Measurements from ENCODE around the gene EVL. TPM values are rescaled to one million over a fixed set of nuclear protein-coding genes. Genes with fewer than 3 reads are reported as not detected.

Gene EVL
- total and polyA plus RNA-seq, 2 of the 8 experiments (the other 6 are each of a cell fraction or from before 2014, with no cell fraction given): 30.7 to 64.6 TPM

GRCh38 chr14:100098171-100098570 is 32.9 kb downstream of the EVL start (continued):
- TF ChIP-seq, protein P1, sequence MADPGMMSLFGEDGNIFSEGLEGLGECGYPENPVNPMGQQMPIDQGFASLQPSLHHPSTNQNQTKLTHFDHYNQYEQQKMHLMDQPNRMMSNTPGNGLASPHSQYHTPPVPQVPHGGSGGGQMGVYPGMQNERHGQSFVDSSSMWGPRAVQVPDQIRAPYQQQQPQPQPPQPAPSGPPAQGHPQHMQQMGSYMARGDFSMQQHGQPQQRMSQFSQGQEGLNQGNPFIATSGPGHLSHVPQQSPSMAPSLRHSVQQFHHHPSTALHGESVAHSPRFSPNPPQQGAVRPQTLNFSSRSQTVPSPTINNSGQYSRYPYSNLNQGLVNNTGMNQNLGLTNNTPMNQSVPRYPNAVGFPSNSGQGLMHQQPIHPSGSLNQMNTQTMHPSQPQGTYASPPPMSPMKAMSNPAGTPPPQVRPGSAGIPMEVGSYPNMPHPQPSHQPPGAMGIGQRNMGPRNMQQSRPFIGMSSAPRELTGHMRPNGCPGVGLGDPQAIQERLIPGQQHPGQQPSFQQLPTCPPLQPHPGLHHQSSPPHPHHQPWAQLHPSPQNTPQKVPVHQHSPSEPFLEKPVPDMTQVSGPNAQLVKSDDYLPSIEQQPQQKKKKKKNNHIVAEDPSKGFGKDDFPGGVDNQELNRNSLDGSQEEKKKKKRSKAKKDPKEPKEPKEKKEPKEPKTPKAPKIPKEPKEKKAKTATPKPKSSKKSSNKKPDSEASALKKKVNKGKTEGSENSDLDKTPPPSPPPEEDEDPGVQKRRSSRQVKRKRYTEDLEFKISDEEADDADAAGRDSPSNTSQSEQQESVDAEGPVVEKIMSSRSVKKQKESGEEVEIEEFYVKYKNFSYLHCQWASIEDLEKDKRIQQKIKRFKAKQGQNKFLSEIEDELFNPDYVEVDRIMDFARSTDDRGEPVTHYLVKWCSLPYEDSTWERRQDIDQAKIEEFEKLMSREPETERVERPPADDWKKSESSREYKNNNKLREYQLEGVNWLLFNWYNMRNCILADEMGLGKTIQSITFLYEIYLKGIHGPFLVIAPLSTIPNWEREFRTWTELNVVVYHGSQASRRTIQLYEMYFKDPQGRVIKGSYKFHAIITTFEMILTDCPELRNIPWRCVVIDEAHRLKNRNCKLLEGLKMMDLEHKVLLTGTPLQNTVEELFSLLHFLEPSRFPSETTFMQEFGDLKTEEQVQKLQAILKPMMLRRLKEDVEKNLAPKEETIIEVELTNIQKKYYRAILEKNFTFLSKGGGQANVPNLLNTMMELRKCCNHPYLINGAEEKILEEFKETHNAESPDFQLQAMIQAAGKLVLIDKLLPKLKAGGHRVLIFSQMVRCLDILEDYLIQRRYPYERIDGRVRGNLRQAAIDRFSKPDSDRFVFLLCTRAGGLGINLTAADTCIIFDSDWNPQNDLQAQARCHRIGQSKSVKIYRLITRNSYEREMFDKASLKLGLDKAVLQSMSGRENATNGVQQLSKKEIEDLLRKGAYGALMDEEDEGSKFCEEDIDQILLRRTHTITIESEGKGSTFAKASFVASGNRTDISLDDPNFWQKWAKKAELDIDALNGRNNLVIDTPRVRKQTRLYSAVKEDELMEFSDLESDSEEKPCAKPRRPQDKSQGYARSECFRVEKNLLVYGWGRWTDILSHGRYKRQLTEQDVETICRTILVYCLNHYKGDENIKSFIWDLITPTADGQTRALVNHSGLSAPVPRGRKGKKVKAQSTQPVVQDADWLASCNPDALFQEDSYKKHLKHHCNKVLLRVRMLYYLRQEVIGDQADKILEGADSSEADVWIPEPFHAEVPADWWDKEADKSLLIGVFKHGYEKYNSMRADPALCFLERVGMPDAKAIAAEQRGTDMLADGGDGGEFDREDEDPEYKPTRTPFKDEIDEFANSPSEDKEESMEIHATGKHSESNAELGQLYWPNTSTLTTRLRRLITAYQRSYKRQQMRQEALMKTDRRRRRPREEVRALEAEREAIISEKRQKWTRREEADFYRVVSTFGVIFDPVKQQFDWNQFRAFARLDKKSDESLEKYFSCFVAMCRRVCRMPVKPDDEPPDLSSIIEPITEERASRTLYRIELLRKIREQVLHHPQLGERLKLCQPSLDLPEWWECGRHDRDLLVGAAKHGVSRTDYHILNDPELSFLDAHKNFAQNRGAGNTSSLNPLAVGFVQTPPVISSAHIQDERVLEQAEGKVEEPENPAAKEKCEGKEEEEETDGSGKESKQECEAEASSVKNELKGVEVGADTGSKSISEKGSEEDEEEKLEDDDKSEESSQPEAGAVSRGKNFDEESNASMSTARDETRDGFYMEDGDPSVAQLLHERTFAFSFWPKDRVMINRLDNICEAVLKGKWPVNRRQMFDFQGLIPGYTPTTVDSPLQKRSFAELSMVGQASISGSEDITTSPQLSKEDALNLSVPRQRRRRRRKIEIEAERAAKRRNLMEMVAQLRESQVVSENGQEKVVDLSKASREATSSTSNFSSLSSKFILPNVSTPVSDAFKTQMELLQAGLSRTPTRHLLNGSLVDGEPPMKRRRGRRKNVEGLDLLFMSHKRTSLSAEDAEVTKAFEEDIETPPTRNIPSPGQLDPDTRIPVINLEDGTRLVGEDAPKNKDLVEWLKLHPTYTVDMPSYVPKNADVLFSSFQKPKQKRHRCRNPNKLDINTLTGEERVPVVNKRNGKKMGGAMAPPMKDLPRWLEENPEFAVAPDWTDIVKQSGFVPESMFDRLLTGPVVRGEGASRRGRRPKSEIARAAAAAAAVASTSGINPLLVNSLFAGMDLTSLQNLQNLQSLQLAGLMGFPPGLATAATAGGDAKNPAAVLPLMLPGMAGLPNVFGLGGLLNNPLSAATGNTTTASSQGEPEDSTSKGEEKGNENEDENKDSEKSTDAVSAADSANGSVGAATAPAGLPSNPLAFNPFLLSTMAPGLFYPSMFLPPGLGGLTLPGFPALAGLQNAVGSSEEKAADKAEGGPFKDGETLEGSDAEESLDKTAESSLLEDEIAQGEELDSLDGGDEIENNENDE (IDR thresholded peaks at IDR 0.05; ENCODE audit: insufficient replicate concordance, low read length): no peak
- TF ChIP-seq YY1 (IDR thresholded peaks at IDR 0.05; ENCODE audit: low read depth, low read length): no peak
- TF ChIP-seq TCF12 (IDR thresholded peaks at IDR 0.05; ENCODE audit: low read depth, low read length): no peak
- TF ChIP-seq CHD2 (IDR thresholded peaks at IDR 0.05; ENCODE audit: low read length): no peak
- TF ChIP-seq MAFK (IDR thresholded peaks at IDR 0.05; ENCODE audit: low read depth, low read length): no peak
- TF ChIP-seq BCL11A (IDR thresholded peaks at IDR 0.05; ENCODE audit: low read depth in 2 of 2, low read length in 2 of 2): no peak
- TF ChIP-seq TEAD4 (IDR thresholded peaks at IDR 0.05; ENCODE audit: low read depth, low read length): no peak
- no peak for TF ChIP-seq ZNF274 (IDR thresholded peaks at IDR 0.05; ENCODE audit: borderline replicate concordance, extremely low read depth, low read length)
- TF ChIP-seq BRCA1 (IDR thresholded peaks at IDR 0.05; ENCODE audit: low read depth, low read length): no peak
- no peak for TF ChIP-seq MAX (IDR thresholded peaks at IDR 0.05)
- TF ChIP-seq CEBPB (IDR thresholded peaks at IDR 0.05; ENCODE audit: low read depth, low read length): no peak
- TF ChIP-seq NRF1 (IDR thresholded peaks at IDR 0.05; ENCODE audit: low read depth, low read length): no peak
- no peak for TF ChIP-seq RAD21 (IDR thresholded peaks at IDR 0.05 in 1 of 2, conservative IDR thresholded peaks at IDR 0.05 in 1 of 2; ENCODE audit: low read depth in 2 of 2, low read length in 2 of 2)

All from H1 (cell line).